Measurements from ENCODE around the gene WDR33.

WDR33 gene

GRCh38 chr2:127701651-127702394 is 109.1 kb downstream of the WDR33 start:
- H3K4me1 ChIP-seq (ENCODE audit: insufficient read depth, low read length): peaks cover 12% of the 10 kb centered on the region
- no peaks in the 10 kb centered on the region for H3K27me3 ChIP-seq (ENCODE audit: insufficient read depth, low read length)
- H2AFZ ChIP-seq (ENCODE audit: low read depth, low read length): peak overlapping the region; percentile 41
- H3K4me3 ChIP-seq (ENCODE audit: low read length): peak overlapping the region; percentile 86
- H3K9me3 ChIP-seq (ENCODE audit: low read length): peaks cover 5% of the 10 kb centered on the region
- H3K36me3 ChIP-seq (ENCODE audit: insufficient read depth, low read length): peaks cover 33% of the 10 kb centered on the region

DNA sequence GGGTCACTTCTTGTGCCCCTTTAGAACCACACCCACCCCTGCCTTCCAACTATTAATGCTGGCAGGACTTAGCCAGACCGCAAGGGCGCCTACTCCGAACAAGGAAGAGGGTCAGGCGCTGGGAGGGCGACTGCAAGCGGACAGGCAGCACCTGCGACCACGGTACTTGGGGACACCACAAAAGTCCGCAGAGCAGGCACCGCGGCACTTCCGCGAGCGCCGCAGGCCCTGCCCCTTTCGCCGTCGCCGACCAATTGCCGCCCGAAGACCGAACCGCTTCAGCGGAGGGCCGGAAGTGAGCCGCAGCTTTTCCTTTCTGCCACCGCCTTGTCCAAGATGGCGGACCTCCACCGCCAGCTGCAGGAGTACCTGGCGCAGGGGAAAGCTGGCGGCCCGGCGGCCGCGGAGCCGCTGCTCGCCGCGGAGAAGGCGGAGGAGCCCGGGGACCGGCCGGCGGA is 109.7 kb downstream of the WDR33 start, which contains the start of gene SFT2D3:
SFT2D3 (plus strand) TSS at position 305 of the 458 bp plus-strand sequence; CDS start at position 337, 32 bp downstream.
- Histone ChIP-seq H2AFZ (ENCODE audit: low read depth, low read length) (peak within 1 kb of the TSS; percentile 41), H3K4me1 (ENCODE audit: insufficient read depth, low read length) (peaks cover 12% of the 10 kb centered on the region), H3K27me3 (ENCODE audit: insufficient read depth, low read length) (no peaks in the 10 kb centered on the region), H3K36me3 (ENCODE audit: insufficient read depth, low read length) (peaks cover 27% of the 10 kb centered on the region), H3K4me3 (ENCODE audit: low read length) (peak within 1 kb of the TSS; percentile 86), H3K9me3 (ENCODE audit: low read length) (peaks cover 5% of the 10 kb centered on the region)

- H3K4me3 ChIP-seq (ENCODE audit: low read length): peak overlapping the region; percentile 86
- H3K9me3 ChIP-seq (ENCODE audit: low read length): peaks cover 5% of the 10 kb centered on the region
- peaks cover 12% of the 10 kb centered on the region for H3K4me1 ChIP-seq (ENCODE audit: insufficient read depth, low read length)
- H2AFZ ChIP-seq (ENCODE audit: low read depth, low read length): peak overlapping the region; percentile 41
- no peaks in the 10 kb centered on the region for H3K27me3 ChIP-seq (ENCODE audit: insufficient read depth, low read length)
- peaks cover 23% of the 10 kb centered on the region for H3K36me3 ChIP-seq (ENCODE audit: insufficient read depth, low read length)
Measured at GRCh38 chr2:127700527-127701192, 110.3 kb downstream of the WDR33 start.

- H3K36me3 ChIP-seq (ENCODE audit: insufficient read depth, low read length): peaks cover 11% of the 10 kb centered on the region
- H2AFZ ChIP-seq (ENCODE audit: low read depth, low read length): no peak overlapping the region
- H3K4me1 ChIP-seq (ENCODE audit: insufficient read depth, low read length): peaks cover 12% of the 10 kb centered on the region
- no peak overlapping the region for H3K4me3 ChIP-seq (ENCODE audit: low read length)
- H3K27me3 ChIP-seq (ENCODE audit: insufficient read depth, low read length): no peaks in the 10 kb centered on the region
- H3K9me3 ChIP-seq (ENCODE audit: low read length): peaks cover 5% of the 10 kb centered on the region
Measured at GRCh38 chr2:127698553-127699355, 112.2 kb downstream of the WDR33 start.

DNA sequence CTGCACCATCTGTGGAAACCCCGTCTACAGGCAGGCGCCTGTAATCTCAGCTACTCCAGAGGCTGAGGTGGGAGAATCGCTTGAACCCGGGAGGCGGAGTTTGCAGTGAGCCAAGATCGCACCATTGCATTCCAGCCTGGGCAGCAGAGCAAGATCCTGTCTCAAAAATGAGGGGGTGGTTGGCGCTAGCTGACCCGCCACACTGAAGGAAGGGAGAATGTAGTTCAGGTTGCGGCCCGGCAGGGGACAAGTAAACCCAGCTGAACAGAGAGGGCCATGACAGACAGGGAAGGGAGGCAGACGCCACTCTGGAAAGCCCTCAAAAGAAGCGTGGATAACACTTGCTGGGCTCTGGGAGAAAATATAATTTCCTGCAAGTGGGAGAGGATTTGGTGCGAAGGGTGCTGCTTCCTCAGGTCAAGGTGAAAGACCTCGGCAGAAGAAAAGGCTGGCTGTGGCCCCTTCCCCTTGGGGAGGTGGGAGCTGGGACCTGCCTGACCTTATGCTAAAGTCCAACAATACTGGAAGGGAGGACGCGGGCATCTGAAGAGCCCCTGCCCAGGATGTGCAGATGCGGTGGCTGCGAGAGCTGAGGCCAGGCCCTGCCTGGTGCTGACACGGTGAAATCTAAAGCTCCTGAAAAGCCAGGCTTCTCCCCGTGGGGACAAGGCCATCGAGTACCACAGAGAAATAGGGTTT is 113.3 kb downstream of the WDR33 start:
- Histone ChIP-seq H3K9me3 (ENCODE audit: low read length) (no peaks in the 10 kb centered on the region), H3K27me3 (ENCODE audit: insufficient read depth, low read length) (no peaks in the 10 kb centered on the region), H3K4me3 (ENCODE audit: low read length) (no peak overlapping the region), H3K4me1 (ENCODE audit: insufficient read depth, low read length) (peaks cover 9% of the 10 kb centered on the region), H3K36me3 (ENCODE audit: insufficient read depth, low read length) (peaks cover 2% of the 10 kb centered on the region), H2AFZ (ENCODE audit: low read depth, low read length) (no peak overlapping the region)

DNA sequence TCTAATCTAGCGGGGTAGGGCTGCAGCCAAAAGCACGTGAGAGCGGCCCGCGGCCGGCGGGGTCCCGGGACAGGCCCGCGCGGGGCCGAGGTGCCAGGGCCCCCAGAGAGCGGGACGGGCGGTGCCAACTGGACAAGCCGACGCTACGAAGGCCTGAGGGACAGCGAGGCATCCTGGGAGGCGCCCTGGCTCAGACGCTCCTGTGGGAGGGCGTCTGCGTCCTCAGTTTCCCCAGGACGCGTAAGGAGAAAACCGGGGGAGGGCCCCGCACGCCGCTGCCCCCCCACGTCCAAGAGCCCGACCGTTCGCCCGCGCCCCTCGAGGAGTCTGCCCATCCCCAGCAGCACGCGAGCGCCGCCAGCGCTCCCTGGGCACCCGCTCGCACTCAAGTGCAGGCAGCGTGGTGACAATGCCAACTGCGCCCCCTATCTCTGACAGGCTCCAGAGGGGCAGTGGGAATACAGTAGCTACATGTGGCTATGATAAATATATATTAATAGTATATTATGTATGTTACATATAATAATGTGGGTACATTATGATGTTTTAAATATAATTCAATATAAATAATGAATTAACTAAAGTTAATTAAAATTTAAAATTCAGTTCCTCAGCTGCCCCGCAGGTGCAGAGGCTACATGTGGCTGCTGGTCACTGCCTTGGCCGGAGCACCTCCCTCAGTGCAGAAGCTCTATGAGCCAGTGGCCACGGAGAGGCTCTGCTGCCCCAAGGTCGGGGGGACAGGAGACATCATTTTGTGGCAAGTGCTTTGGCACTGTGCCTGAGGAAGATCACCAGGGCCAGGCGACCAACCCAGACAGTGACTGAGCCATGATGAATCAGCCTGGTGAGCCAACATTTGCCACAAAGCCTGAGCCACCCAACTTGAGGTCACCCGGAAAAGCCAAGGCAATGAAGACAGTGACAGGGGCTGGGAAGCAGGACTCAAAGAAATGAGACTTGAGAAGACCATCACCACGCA is 115.2 kb downstream of the WDR33 start:
- Histone ChIP-seq H3K4me3 (ENCODE audit: low read length) (no peak overlapping the region), H3K4me1 (ENCODE audit: insufficient read depth, low read length) (peaks cover 5% of the 10 kb centered on the region), H3K36me3 (ENCODE audit: insufficient read depth, low read length) (no peaks in the 10 kb centered on the region), H2AFZ (ENCODE audit: low read depth, low read length) (no peak overlapping the region), H3K9me3 (ENCODE audit: low read length) (no peaks in the 10 kb centered on the region), H3K27me3 (ENCODE audit: insufficient read depth, low read length) (no peaks in the 10 kb centered on the region)

- no peak overlapping the region for H2AFZ ChIP-seq (ENCODE audit: low read depth, low read length)
- H3K27me3 ChIP-seq (ENCODE audit: insufficient read depth, low read length): no peaks in the 10 kb centered on the region
- no peaks in the 10 kb centered on the region for H3K4me1 ChIP-seq (ENCODE audit: insufficient read depth, low read length)
- H3K36me3 ChIP-seq (ENCODE audit: insufficient read depth, low read length): no peaks in the 10 kb centered on the region
- peaks cover 3% of the 10 kb centered on the region for H3K9me3 ChIP-seq (ENCODE audit: low read length)
- H3K4me3 ChIP-seq (ENCODE audit: low read length): no peak overlapping the region
Measured at GRCh38 chr2:127694986-127695385, 116.0 kb downstream of the WDR33 start.

- Histone ChIP-seq H3K4me3 (ENCODE audit: low read length) (no peak overlapping the region), H3K27me3 (ENCODE audit: insufficient read depth, low read length) (no peaks in the 10 kb centered on the region), H3K4me1 (ENCODE audit: insufficient read depth, low read length) (no peaks in the 10 kb centered on the region), H3K9me3 (ENCODE audit: low read length) (peaks cover 3% of the 10 kb centered on the region), H3K36me3 (ENCODE audit: insufficient read depth, low read length) (no peaks in the 10 kb centered on the region), H2AFZ (ENCODE audit: low read depth, low read length) (no peak overlapping the region)
Measured at GRCh38 chr2:127690696-127691095, 120.3 kb downstream of the WDR33 start.

- Histone ChIP-seq H3K4me1 (ENCODE audit: insufficient read depth, low read length) (no peaks in the 10 kb centered on the region), H3K9me3 (ENCODE audit: low read length) (peaks cover 3% of the 10 kb centered on the region), H3K27me3 (ENCODE audit: insufficient read depth, low read length) (no peaks in the 10 kb centered on the region), H3K36me3 (ENCODE audit: insufficient read depth, low read length) (no peaks in the 10 kb centered on the region), H2AFZ (ENCODE audit: low read depth, low read length) (no peak overlapping the region), H3K4me3 (ENCODE audit: low read length) (no peak overlapping the region)
Measured at GRCh38 chr2:127688405-127688804, 122.6 kb downstream of the WDR33 start.

DNA sequence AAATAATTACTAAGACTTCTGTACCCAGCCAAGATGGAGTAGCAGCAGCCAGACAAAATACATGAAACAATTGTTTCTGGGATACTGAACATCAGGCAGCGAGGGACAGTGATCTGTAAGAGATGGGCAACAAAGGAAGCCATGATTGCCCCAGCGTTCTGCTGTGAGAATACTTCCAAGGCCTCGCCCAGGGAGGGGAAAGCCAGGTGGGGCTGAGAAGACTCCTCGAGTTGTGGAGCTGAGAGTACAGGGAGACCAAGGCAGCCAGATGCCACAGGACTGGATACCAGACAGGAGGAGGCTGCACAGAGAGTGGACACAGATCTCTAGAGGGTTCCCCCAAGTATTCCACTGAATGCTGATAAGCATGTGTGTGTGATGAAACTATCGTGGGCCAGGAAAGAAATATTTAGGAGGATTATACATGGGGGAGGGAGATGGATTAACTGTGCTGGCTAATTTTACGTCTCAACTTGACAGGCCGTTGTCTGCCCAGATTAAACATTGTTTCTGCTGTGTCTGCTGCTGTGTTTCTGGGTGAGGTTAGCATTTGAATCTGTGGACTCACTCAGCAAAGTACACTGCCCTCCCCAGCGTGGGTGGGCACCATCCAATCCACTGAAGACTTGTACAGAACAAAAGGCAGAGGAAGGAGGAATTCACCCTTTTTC is 125.4 kb downstream of the WDR33 start:
- Histone ChIP-seq H3K27me3 (ENCODE audit: insufficient read depth, low read length) (no peaks in the 10 kb centered on the region), H2AFZ (ENCODE audit: low read depth, low read length) (no peak overlapping the region), H3K4me3 (ENCODE audit: low read length) (no peak overlapping the region), H3K36me3 (ENCODE audit: insufficient read depth, low read length) (no peaks in the 10 kb centered on the region), H3K9me3 (ENCODE audit: low read length) (peaks cover 3% of the 10 kb centered on the region), H3K4me1 (ENCODE audit: insufficient read depth, low read length) (peaks cover 5% of the 10 kb centered on the region)

GRCh38 chr2:127683757-127684156 is 127.2 kb downstream of the WDR33 start:
- Histone ChIP-seq H2AFZ (ENCODE audit: low read depth, low read length) (no peak overlapping the region), H3K27me3 (ENCODE audit: insufficient read depth, low read length) (peaks cover 14% of the 10 kb centered on the region), H3K36me3 (ENCODE audit: insufficient read depth, low read length) (no peaks in the 10 kb centered on the region), H3K4me3 (ENCODE audit: low read length) (no peak overlapping the region), H3K9me3 (ENCODE audit: low read length) (no peaks in the 10 kb centered on the region), H3K4me1 (ENCODE audit: insufficient read depth, low read length) (peaks cover 5% of the 10 kb centered on the region)

All from neuron (in vitro differentiated cells).